ENCODE results near the gene PLD2.
"Not testable (repeated sequence)": the region's sequence is repeated elsewhere in the genome, so short reads cannot be mapped to it uniquely, and the experiment has no call there.

The PLD2 gene

DNA sequence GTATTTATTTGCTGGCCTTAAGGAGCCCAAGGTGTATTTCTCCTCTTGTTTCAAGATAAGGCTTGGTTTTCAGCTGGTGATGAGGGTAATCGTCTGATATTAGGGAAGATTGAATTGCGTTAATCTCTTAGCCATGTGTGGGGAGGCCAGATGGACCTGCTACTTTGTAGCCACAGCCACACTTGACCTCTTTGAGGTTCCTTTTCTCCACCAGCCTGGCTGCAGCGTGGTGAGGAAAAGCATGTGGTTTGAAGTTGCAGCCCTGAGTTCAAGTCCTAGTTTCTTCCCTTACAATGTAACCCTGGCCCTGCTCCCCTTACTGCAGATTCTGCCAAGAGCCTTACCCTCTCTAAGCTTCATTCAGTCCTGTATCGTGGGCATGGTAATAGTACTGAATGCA lies 29.3 kb downstream of the PLD2 start:
- DNase-seq (ENCODE audit: low spot score), result no peak

DNA sequence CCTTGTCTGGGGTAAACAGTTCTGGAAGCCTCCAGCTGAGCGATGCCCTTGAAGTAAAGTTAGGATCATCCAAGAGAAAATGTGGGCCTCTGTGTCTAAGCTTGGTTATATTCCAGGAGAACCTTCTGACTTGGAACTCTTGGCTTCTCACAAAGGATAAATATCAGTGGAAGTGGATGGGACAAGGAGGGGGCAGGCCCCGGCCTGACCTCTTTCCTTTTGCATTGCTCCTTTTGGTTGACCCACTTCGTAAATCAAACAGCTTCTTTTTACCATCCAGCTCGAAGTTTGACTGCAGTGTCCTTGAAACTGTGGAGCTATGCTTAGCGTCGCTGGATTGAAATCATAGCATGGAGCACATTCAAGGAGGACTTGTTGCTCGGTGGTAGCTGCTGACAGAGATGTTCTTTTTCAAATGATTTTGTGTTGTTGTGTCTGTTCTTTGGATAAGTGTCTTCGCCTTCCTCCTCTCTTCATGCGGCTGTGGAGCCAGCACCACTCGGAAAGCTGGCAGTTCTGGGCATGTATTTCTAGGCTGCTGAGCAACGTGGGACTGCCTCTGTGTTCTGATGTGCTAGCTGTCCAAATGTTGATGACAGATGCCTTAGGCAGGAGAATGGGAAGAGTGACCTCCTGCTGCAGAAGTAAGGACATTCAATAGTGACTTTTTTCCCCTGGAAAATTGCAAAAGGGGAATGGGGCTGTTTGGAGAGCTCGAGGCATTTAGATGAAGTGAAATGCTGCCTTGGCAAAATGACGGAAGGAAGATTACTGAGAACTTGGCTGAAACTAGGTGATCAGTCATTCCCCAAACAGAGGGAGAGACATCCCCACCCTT lies 30.7 kb downstream of the PLD2 start:
- no peak for DNase-seq (ENCODE audit: low spot score)

DNA sequence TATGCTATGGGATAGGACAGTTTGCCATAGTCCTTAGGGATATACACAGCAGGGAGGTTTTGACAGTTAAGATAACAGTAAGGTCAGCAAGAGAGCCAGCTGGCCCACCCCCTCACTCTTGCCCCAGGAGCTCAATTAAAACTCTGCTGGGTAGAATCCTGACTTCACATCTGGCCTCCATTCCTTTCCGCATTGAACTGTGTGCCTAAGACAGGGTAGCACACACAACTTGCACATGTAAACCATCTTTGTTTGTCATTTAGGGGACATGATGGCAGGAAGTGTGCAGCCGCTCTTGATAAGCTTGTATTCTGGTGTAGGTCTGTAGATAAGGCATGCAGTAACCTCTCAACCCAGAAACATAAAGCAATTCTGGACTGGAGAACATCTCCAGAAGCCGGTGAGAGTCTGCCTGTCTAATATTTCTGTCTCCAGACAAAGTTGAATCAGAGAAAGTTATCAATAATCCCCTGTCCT lies 31.4 kb downstream of the PLD2 start:
- DNase-seq (ENCODE audit: low spot score), result no peak

DNA sequence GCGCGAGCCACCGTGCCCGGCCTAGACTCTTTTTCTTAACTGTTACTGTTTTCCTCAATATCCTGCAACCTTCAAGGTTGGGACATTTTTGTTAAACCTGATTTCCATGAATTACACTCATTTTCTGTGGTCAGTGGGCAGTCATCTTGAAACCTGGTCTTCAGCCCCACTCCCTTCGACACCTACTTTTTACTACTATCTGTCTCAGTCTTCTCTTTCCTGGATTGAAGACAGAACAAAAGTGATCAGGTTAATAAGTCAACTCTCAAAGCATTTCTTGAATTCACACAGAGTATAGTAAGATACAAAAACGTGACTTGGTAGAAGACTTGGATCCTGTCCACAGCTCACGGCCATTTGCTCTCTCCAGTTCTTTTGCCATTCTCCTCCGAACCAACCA lies 32.3 kb downstream of the PLD2 start:
- no peak for DNase-seq (ENCODE audit: low spot score)

DNA sequence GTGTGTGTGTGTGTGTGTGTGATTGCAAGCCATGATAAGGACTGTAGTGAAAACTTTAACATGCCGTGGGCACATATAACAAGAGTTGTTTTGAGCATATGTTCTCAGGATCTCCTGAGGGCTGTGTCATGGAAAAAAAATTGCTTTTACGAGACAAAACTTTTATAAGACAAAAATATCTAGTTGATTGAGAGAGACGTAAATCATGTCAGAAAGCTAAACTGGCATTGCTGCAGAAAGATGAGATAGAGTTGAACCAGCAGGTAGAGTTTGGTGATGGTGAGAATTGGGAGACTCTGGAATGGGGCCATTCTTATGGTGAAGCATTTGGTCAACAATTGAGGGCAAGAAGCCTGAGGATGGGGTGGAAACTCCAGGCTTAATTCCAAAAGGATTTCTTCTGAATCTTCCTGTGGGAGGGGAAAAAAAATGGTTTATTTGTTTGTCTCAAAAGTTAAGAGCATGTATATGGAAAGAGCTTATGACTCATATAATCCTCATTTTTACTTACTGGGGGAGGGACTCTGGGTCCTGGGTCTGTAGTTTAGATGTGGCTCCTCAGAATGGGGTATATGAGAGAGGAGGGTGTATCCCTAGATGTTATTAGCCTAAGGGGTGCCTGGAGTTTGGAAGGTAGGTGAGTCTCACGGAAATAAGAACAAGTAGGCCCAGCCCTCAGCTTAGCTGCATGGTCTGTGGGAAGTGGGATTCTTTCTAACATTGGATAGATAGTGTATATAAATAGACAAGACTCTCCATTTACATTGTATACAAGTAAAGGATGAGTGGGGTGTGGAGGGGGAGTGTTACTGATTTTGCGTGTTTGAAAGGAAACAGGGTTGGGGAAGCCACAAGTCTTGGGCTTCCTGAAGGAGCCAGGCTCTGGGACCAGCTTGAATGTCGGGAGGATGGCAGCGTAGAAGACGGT lies 33.3 kb downstream of the PLD2 start:
- no peak for DNase-seq (ENCODE audit: low spot score)

DNA sequence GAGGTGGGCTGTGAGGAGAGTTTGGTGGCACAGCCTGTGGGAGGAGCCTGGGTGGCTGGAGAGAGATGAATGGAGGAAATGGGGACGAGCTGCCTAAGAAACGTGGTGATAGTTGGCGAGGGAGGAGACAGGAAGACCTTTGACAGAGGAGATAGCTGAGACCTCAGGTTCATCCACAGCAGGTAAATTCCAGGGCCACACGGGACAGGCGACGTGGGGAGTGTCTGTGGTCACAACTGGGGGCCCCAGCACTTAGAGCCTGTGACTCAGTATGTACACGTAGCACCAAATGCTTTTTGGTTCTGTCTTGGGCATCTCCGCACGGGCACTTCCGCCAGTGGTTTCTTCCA lies 33.9 kb downstream of the PLD2 start:
- DNase-seq (ENCODE audit: low spot score), result no peak

DNA sequence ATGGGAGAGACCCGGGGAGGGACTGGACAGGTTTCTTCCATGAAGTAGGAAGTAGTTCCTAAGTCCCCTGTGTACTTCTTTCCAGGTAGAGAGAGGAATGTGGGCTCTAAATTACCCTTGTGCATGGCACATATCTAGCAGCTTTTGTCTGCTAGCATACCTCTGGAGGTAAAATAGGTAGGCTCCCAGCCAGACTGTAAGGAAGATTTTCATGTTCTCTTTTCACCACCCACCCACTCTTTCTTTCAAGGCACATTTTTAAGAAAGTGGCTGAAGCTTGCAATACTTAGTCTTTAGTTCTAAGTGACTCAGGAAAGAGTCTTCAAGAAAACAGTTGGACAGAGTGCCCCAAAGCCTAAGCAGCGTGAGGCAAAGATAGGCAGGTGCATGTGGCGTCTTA lies 35.4 kb downstream of the PLD2 start:
- DNase-seq (ENCODE audit: low spot score), result no peak

DNA sequence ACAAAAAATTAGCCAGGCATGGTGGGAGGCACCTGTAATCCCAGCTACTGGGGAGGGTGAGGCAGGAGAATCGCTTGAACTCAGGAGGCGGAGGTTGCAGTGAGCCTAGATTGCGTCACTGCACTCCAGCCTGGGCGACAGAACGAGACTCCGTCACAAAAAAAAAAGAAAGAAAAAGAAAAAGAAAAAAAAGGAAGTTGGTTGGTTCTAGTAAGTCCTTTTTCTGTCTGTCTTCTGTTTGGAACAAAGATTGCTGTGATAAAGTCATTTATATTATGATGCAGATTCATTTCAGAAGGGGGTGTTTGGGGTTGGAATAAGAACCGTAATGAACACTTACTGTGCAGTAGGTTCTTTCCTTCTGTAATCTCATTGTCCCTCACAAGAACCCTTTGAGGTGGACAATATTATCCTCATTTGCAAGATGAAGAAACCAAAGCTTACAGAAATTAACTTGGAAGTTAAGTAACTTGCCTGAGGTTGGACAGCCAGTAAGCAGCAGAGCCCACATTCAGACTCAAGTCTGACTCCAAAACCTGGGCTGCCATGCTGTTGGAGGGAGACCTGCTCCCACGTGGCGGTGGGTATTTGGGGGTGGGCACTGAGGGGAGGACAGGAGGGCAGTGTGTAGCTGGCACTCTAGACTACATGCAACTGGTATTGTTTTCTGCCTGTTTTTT lies 36.5 kb downstream of the PLD2 start:
- DNase-seq (ENCODE audit: low spot score), result no peak

DNA sequence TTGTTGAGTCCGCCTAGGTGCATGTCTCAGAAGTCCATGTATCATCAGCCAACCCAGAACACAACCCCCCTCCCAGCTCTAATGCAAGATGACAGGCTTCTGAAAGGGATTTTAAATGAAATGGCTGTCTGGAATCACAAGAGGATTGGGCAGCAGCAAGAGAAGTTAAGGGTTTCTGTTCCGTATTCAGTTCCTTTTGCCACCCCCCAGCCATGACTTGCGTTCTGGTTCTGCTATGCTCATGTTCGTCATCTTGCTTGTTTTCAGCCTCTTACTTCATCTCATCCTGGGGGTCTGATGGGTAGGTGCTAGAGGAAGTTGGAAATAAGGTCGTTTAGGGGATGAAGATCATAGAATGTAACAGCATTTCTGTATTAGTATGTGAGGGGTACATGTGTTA lies 38.2 kb downstream of the PLD2 start:
- no peak for DNase-seq (ENCODE audit: low spot score)

DNA sequence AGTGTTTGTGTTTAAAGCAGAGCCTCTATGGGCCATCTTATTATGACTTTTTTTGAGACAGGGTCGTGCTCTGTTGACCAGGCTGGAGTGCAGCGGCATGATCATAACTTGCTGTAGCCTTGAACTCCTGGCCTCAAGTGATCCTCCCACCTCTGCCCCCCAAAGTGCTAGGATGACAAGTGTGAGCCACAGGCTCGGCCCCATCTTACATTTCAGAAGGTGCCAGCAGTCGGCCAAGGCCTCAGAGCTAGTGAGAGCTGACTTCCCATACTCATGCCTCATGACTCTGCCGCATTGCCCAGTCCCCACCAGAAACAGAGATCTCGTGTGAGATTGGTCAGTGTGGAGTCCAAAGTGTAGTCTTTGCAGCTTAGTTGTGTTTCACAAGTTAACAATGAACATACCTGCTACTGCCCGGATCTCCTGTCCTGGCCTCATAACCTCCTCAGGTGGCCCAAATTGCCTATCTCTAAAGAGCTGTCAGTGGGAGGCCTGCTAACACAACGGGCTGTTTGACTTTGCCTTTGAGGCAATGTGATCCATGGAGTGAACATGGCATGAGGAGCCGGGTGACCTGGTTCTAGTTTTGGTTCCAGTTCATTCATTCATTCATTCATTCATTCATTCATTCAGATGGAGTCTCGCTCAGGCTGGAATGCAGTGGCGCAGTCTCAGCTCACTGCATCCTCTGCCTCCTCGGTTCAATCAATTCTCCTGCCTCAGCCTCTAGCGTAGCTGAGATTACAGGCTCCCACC lies 39.9 kb downstream of the PLD2 start:
- no peak for DNase-seq (ENCODE audit: low spot score)

DNA sequence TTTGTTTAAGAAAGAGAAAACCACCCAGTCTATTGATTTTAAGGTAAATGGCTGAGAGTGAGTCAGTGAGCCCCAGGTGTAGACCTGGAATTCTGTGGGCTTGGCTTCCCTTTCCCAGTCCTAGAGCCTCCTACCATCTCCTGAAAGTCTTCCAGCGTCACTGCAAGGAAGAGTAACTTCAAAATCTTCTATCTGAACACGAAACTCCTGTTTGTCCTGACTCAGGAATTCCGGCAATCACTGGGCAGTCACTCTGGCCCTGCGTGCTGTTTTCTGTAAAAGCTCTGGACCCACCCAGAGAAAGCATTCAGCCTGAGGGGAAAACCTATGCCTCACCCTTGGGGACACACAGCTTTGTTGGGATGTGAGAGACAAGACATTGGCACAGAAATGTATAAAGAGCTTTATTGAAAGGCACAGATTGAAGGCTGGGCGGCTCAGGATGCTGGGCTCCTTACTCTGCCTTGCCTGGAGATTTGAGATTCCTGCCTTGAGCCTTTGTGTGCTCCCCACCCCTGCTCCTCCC lies 42.1 kb downstream of the PLD2 start:
- peak; percentile 83 for DNase-seq (ENCODE audit: low spot score)

DNA sequence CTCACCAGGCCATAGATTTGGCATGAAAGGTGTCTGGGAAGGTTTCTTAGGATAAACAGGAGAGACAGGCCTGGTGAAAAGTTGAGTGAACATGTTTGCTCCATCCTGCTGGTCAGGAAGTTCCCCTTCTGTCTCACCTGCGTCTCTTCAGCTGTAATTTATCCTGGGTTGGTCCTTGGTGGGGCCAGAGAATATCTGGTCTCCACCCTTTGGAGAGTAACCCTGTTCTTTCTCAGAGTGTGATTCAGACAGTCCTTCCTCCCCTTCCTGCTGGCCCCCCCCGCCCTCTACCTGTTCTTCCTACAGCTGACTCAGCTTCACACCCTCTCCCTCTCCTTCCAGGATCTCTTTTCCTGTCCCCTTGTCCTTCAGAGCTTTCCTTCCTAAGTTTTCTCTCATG lies 43.3 kb downstream of the PLD2 start:
- peak; percentile 70 for DNase-seq (ENCODE audit: low spot score)

DNA sequence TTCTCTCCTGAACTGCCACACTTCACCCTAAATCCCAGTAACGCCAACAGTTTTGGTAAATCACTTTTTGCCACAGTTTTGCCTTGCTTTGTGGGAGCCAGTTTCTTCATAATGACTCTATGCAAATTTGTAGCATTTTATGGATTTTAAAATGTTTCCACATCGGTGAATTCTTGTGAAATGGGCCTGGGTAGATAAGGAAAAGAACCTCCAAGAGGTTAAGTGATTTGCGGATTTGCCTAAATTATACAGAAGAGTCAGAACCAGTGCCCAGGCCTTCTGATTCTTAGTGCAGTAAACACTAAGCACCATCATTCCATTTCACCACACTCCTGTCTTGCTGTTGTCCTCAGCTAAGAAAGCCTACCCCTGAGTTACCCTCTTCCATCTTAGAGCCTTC lies 44.1 kb downstream of the PLD2 start:
- DNase-seq (ENCODE audit: low spot score), result no peak

DNA sequence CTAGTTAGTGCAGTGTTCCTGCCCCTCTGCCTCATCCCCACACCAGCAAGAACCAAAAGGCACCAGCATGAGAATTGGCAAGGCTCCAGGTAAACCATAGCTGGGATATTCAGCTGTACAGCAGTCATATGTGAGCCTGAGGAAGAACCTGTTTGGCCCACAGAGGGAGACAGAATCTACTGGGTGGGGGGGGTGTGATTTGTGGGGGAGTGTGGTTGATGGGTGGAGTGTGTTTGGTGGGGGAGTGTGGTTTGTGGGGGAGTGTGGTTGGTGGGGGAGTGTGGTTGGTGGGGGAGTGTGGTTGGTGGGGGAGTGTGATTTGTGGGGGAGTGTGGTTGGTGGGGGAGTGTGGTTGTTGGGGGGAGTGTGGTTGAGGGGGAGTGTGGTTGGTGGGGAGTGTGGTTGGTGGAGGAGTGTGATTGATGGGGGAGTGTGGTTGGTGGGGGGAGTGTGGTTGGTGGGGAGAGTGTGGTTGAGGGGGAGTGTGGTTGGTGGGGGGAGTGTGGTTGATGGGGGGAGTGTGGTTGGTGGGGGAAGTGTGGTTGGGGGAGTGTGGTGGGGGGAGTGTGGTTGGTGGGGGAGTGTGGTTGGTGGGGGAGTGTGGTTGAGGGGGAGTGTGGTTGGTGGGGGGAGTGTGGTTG lies 45.7 kb downstream of the PLD2 start:
- DNase-seq (ENCODE audit: low spot score), result peak; percentile 73

DNA sequence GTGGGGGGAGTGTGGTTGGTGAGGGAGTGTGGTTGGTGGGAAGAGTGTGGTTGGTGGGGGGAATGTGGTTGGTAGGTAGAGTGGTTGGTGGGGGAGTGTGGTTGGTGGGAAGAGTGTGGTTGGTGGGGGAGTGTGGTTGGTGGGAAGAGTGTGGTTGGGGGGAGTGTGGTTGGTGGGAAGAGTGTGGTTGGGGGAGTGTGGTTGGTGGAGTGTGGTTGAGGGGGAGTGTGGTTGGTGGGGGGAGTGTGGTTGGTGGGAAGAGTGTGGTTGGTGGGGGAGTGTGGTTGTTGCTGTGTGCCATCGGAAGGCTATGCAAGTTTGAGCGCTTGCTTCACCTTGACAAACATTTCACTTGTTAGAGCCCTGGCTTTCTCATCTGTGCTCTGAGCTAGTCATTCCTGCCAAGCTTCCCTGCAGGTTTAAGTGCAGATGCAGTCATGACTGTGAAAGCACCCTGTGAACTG lies 46.3 kb downstream of the PLD2 start:
- DNase-seq (ENCODE audit: low spot score), result peak; percentile 22

DNA sequence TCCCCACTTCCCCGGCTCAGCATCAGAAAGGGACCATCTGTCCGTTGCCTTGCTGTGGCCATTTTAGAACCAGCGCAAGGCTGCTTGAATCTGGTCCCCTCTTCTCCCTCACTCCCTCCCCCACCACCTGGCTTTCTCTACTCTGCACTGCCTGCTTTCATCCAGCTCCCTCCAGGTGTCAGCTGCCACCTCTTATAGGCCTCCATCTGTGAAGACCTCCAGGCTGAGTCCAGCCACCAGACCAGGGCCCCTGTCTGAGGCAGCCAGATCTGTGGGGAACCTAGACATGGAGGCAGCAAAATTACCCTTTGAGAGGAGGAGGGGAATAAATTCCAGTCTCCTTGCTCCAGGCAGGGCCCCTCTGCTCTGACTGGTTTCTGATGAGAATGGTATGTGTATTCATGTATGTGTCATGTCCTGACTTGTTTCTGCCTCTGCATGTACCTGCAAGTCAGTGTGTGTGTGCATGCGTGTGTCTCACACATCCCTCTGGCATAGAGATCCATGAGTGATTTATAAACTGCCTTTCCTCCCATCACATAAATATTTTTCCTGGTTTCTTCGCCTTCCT lies 47.2 kb downstream of the PLD2 start:
- DNase-seq (ENCODE audit: low spot score), result peak; percentile 62

DNA sequence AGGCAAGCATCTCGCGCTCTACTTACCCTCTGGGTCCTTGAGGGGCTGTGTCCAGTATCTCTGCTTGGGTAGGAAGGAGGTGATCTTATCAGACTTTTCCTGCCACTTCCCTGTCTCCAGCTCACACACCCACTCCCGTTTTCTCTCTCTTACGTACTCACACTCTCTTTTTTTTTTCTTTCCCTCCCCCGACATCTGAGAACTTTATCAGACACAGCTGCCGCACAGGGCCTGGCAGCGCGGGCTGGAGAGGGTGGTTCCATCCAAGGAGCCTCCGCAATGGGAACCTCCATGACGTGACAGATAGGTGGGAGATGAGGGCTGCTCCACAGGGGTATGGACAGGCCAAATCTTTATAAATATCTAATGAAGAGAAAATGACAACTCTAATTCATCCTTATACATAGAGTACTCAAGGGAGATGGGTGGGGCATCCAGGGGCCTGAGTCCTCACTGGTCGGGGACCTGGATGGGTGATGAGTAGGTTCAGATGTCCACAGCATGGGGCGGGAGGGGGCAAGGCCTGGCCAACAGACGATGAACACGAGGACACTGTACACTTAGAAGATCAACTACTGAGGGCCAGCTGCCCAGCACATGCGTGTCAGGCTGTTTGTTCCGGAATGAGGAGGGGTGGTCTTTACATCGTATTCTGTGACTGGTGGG lies 49.5 kb downstream of the PLD2 start:
- DNase-seq (ENCODE audit: low spot score), result no peak

DNA sequence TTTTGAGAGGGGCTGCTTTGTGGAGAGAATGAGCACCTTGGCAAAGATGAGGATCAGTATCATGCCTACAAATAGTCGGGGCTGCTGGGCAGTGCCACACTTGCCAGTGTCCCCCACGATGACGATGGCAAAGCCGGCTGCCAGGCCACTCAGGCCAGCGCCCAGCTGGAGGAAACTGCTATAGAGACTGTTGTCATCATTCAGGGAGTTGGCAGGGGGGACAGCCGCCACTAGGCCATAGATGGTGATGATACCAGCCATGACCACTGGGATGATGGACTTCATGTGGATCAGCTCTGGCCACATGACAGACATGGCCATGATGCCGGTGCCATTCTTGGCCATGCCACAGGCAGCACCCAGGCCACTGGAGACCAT lies 50.0 kb downstream of the PLD2 start:
- no peak for DNase-seq (ENCODE audit: low spot score)

DNA sequence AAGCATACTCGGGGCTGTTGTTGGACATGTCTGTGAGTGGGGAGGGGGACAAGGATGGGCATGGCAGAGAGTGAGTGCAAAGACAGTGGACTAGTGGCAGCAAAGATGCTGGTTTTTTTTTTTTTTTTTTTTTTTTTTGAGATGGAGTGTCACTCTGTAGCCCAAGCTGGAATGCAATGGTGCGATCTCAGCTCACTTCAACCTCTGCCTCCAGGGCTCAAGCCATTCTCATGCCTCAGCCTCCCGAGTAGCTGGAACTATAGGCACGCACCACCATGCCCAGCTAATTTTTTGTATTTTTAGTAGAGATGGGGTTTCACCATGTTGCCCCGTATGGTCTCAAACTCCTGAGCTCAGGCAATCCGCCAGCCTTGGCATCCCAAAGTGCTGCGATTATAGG lies 50.4 kb downstream of the PLD2 start:
- DNase-seq (ENCODE audit: low spot score), result not testable (repeated sequence)
